Testis (tissue), 2 donors: ENCODE measurements around the gene FXYD5.

Experiments used
- POLR2A ChIP-seq: fragments of 450-650 bp; IDR thresholded peaks from one replicate; pipeline ENCODE4 v1.6.1; 2017; ENCODE audit warnings: antibody characterized with exemption, mild to moderate bottlenecking, moderate library complexity
- TF ChIP-seq, protein P1 (sequence below), 3 experiments: fragments of 450-650 bp in 2 of 3; fragments of 200-600 bp in 1 of 3; sonication (generic) in 1 of 3; IDR thresholded peaks; one replicate each; pipeline ENCODE4 v1.5.1; 2016 to 2019; ENCODE audit warnings: antibody characterized with exemption in 3 of 3, mild to moderate bottlenecking in 2 of 3, moderate library complexity in 1 of 3

DNA sequence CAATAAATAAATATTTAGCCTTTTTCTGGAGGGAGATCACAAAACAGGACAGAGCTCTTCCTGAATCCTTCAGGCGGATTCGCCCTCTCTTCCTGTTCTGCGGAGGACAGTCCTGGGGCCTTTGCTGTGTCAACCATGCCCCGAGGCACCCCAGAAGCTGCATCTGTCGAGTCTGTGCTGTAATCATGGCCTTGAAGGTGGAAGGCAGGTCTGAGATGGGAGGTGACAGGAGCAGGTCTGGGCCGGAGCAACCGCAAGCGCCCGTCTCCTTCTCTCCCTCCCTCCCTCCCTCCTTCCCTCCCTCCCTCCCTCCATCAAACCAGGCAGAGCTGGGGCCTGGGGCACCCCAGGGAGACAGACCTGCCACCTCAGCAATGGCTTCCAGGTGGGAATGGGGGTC lies 43.6 kb upstream of the FXYD5 start:
- TF ChIP-seq POLR2A: no peak
- TF ChIP-seq, protein P1, sequence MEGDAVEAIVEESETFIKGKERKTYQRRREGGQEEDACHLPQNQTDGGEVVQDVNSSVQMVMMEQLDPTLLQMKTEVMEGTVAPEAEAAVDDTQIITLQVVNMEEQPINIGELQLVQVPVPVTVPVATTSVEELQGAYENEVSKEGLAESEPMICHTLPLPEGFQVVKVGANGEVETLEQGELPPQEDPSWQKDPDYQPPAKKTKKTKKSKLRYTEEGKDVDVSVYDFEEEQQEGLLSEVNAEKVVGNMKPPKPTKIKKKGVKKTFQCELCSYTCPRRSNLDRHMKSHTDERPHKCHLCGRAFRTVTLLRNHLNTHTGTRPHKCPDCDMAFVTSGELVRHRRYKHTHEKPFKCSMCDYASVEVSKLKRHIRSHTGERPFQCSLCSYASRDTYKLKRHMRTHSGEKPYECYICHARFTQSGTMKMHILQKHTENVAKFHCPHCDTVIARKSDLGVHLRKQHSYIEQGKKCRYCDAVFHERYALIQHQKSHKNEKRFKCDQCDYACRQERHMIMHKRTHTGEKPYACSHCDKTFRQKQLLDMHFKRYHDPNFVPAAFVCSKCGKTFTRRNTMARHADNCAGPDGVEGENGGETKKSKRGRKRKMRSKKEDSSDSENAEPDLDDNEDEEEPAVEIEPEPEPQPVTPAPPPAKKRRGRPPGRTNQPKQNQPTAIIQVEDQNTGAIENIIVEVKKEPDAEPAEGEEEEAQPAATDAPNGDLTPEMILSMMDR (IDR thresholded peaks at IDR 0.05): no peak
